HUES64 (cell line): ENCODE results near the gene PLN. TPM values are rescaled to one million over a fixed set of nuclear protein-coding genes. Genes with fewer than 3 reads are reported as not detected.

Experiments used
- H3K27ac ChIP-seq: 2 replicates; pipeline ENCODE4 v1.7.0; 2013; ENCODE audit warnings: low read depth, low read length, inconsistent platforms
- H3K27me3 ChIP-seq: 2 replicates; pipeline ENCODE4 v1.6.1; 2013; ENCODE audit warnings: mild to moderate bottlenecking, low read length; ENCODE audit not compliant: insufficient read depth
- H3K36me3 ChIP-seq: 2 replicates; pipeline ENCODE4 v1.6.1; 2013; ENCODE audit warnings: mild to moderate bottlenecking, low read length; ENCODE audit not compliant: insufficient read depth
- H3K4me1 ChIP-seq: 2 replicates; pipeline ENCODE4 v1.6.1; 2013; ENCODE audit warnings: mild to moderate bottlenecking, low read length, moderate library complexity; ENCODE audit not compliant: insufficient read depth
- H3K4me3 ChIP-seq: 2 replicates; pipeline ENCODE4 v1.5.1; 2013; ENCODE audit warnings: mild to moderate bottlenecking, low read length, moderate library complexity
- H3K9ac ChIP-seq: 2 replicates; pipeline ENCODE4 v1.6.1; 2013; ENCODE audit warnings: mild to moderate bottlenecking, low read depth, low read length
- H3K9me3 ChIP-seq: 2 replicates; pipeline ENCODE4 v1.6.1; 2013; ENCODE audit warnings: low read depth, low read length; ENCODE audit not compliant: insufficient read depth
- WGBS: fragments of 150-250, 120-280 bp; methylation state at CpG from one replicate; pipeline ENCODE4 v1.1.7; 2013; ENCODE audit warnings: missing lambda C conversion rate; 5-methylcytosine and 5-hydroxymethylcytosine counted together
- polyA plus RNA-seq, 2 experiments: library from polyadenylated mRNA; stranded (reverse); fragments of 50-300 nt; gene quantifications; one replicate each; pipeline ENCODE4 v1.2.3, GENCODE V29; 2013

PLN gene
- not detected for polyA plus RNA-seq (2013, experiment 1 of 2)
- polyA plus RNA-seq (2013, experiment 2 of 2): not detected

DNA sequence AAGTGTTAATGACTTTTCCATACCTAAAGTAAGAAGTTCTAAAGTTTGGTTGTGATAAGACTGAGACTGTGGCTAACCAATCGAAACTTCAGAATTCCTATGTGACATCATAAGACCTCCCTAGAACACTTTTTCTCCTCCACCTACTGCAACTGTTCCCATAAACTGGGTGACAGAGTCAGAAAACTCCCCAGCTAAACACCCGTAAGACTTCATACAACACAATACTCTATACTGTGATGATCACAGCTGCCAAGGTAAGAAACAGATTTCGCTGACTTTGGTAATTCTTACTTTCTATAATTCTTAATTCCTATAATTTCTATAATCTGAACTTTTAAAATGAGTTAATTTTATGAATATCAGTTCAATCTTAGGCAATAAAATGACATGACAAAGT, at the start of gene PLN:
PLN (plus strand) TSS at position 161 of the 400 bp plus-strand sequence. CDS start 10,626 bp downstream, outside the sequence.
- Histone ChIP-seq H3K9me3 (no peaks in the 10 kb centered on the region), H3K9ac (no peak within 1 kb of the TSS), H3K27me3 (no peaks in the 10 kb centered on the region), H3K27ac (no peak within 1 kb of the TSS), H3K4me3 (no peak within 1 kb of the TSS), H3K4me1 (no peaks in the 10 kb centered on the region), H3K36me3 (no peaks in the 10 kb centered on the region)
- WGBS: 84% methylated on average over 3 of the region's 3 CpGs

DNA sequence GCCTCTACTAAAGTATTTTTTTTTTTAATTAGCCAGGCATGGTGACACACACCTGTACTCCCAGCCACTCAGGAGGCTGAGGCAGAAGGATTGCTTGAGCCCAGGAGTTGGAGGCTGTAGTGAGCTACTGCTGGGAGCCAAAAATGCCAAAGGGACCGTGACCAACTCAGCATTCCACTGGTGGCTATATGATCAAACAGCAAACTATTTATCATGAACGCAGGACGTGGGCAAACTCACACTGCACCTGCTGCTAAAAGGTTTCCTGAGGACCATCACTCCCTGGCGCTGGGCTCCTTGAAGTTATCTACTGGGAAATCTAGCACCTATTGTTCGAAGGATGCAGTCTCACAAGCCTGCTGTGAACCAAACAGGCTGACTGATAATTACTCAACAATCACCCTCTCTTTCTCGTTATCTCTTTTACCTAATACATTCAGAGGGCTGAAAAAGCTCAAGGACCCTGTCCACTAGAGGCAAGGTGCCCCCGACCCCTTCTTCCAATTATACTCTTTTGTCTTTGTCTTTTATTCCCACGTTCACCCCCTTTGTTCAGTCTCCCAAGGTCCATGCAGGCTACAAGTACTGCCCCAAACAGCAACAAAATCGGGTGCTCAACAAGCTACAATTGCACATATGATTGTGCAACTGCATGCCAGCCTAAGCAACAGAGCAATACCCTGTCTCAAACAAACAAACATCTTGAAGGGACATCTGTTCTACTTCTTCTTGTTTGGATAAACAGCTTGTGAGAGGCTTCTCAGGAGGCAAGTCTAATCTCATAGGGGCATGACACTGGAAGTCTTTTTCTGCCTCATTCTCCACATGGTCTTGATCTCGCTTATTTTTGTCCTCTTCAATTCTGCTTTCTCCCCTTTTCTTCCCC, 47.7 kb upstream of the PLN start:
- WGBS: 90% methylated on average over 10 of the region's 10 CpGs
- Histone ChIP-seq H3K9me3 (peaks cover 2% of the 10 kb centered on the region; the same call in 1 of the 2 replicates), H3K27me3 (no peaks in the 10 kb centered on the region), H3K27ac (no peak overlapping the region; the same call in 1 of the 2 replicates), H3K36me3 (no peaks in the 10 kb centered on the region; the same call in 1 of the 2 replicates), H3K4me3 (no peak overlapping the region), H3K9ac (no peak overlapping the region), H3K4me1 (no peaks in the 10 kb centered on the region)

DNA sequence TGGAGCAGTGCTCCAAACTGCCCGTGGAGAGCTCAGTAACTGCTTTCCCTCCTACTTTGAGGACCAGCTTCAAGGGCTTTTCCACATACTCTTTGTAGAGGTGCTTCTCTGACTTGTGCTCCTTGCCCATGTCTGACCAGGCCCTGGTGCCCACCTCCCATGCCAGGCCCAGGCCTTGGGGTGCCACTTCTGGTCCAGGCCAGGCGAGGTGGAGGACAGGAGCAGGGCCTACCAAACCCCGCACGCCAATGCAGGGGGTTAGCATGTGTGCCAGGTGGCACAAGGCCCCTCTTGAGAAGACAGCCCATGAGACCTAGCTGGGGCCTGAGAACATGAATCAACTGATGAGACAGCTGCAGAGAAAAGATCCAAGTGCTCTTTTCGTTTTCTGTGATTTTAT, 47.0 kb upstream of the PLN start:
- 95% methylated on average over 5 of the region's 5 CpGs for WGBS
- H3K27me3 ChIP-seq: no peaks in the 10 kb centered on the region
- H3K4me1 ChIP-seq: no peaks in the 10 kb centered on the region
- H3K9ac ChIP-seq: no peak overlapping the region
- H3K9me3 ChIP-seq: peaks cover 2% of the 10 kb centered on the region; the same call in 1 of the 2 replicates
- H3K4me3 ChIP-seq: no peak overlapping the region
- H3K36me3 ChIP-seq: no peaks in the 10 kb centered on the region; the same call in 1 of the 2 replicates
- H3K27ac ChIP-seq: no peak overlapping the region

- H3K4me3 ChIP-seq: no peak overlapping the region
- H3K36me3 ChIP-seq: no peaks in the 10 kb centered on the region; the same call in 1 of the 2 replicates
- 95% methylated on average over 1 of the region's 1 CpG for WGBS
Observed at GRCh38 chr6:118501765-118502164, 46.3 kb upstream of the PLN start.

GRCh38 chr6:118502169-118502568, 45.9 kb upstream of the PLN start:
- Histone ChIP-seq H3K27ac (no peak overlapping the region), H3K9me3 (peaks cover 2% of the 10 kb centered on the region; the same call in 1 of the 2 replicates), H3K9ac (no peak overlapping the region), H3K4me1 (no peaks in the 10 kb centered on the region), H3K27me3 (no peaks in the 10 kb centered on the region), H3K4me3 (no peak overlapping the region), H3K36me3 (no peaks in the 10 kb centered on the region; the same call in 1 of the 2 replicates)
- WGBS: 78% methylated on average over 2 of the region's 2 CpGs

More at GRCh38 chr6:118501765-118502164, 46.3 kb upstream of the PLN start:
- Histone ChIP-seq H3K4me1 (no peaks in the 10 kb centered on the region), H3K27ac (no peak overlapping the region), H3K27me3 (no peaks in the 10 kb centered on the region), H3K9me3 (peaks cover 2% of the 10 kb centered on the region; the same call in 1 of the 2 replicates), H3K9ac (no peak overlapping the region)

DNA sequence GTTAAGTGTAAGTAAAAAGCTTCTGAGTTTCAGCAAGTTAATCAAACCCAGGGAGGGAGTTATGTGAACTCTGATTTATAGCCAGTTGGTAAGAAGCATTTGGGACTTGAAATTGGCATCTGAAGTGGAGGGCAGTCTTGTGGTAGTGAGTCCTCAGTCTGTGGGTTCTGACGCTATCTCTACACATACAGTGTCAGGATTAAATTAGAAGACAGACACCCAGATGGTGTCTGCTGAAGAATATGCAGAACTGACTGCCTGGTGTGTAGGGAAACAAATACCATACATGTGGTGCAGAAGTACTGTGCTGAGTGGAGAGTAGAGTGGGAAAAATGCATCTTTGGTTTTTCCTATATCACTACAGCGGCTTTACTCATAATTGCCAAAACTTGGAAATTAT, 43.5 kb upstream of the PLN start:
- Histone ChIP-seq H3K9me3 (peaks cover 1% of the 10 kb centered on the region; the same call in 1 of the 2 replicates), H3K4me3 (no peak overlapping the region), H3K4me1 (no peaks in the 10 kb centered on the region), H3K27ac (no peak overlapping the region), H3K36me3 (no peaks in the 10 kb centered on the region; the same call in 1 of the 2 replicates), H3K9ac (no peak overlapping the region), H3K27me3 (no peaks in the 10 kb centered on the region)
- WGBS: 94% methylated on average over 2 of the region's 2 CpGs

- Histone ChIP-seq H3K27me3 (no peaks in the 10 kb centered on the region), H3K4me1 (no peaks in the 10 kb centered on the region), H3K27ac (no peak overlapping the region), H3K9me3 (no peaks in the 10 kb centered on the region), H3K9ac (no peak overlapping the region), H3K4me3 (no peak overlapping the region), H3K36me3 (no peaks in the 10 kb centered on the region; the same call in 1 of the 2 replicates)
- WGBS: 60% methylated on average over 1 of the region's 2 CpGs
Observed at GRCh38 chr6:118505656-118506055, 42.4 kb upstream of the PLN start.

GRCh38 chr6:118506071-118506638, 41.9 kb upstream of the PLN start:
- no peak overlapping the region for H3K4me3 ChIP-seq
- H3K9ac ChIP-seq: no peak overlapping the region
- H3K9me3 ChIP-seq: no peaks in the 10 kb centered on the region
- no peaks in the 10 kb centered on the region; the same call in 1 of the 2 replicates for H3K36me3 ChIP-seq
- H3K4me1 ChIP-seq: no peaks in the 10 kb centered on the region
- no peak overlapping the region for H3K27ac ChIP-seq
- WGBS: 97% methylated on average over 5 of the region's 5 CpGs
- H3K27me3 ChIP-seq: no peaks in the 10 kb centered on the region

GRCh38 chr6:118507636-118508035, 40.5 kb upstream of the PLN start:
- 92% methylated on average over 1 of the region's 1 CpG for WGBS
- Histone ChIP-seq H3K4me3 (no peak overlapping the region), H3K9ac (no peak overlapping the region), H3K27ac (no peak overlapping the region), H3K4me1 (no peaks in the 10 kb centered on the region), H3K9me3 (no peaks in the 10 kb centered on the region), H3K27me3 (no peaks in the 10 kb centered on the region), H3K36me3 (no peaks in the 10 kb centered on the region; the same call in 1 of the 2 replicates)

GRCh38 chr6:118509009-118509617, 39.0 kb upstream of the PLN start:
- Histone ChIP-seq H3K36me3 (no peaks in the 10 kb centered on the region), H3K4me3 (no peak overlapping the region), H3K27ac (no peak overlapping the region), H3K9ac (no peak overlapping the region), H3K9me3 (no peaks in the 10 kb centered on the region), H3K4me1 (no peaks in the 10 kb centered on the region), H3K27me3 (no peaks in the 10 kb centered on the region)
- WGBS: 26% methylated on average over 1 of the region's 3 CpGs
